ENCODE results near the gene TMEM88.

Gene TMEM88

GRCh38 chr17:7833011-7833794, 21.7 kb upstream of the TMEM88 start:
- DNase-seq (ENCODE audit: low read depth in 2 of 2): no peak

GRCh38 chr17:7833795-7834541, 20.9 kb upstream of the TMEM88 start, which contains the start of gene KDM6B:
Gene KDM6B (plus strand): TSS chr17:7834217. CDS start chr17:7845555, 11,338 bp downstream.
- DNase-seq (ENCODE audit: low read depth in 2 of 2): peak; percentile 76 to 79

- no peak for DNase-seq (ENCODE audit: low read depth in 2 of 2)
Measured at GRCh38 chr17:7834542-7834956, 20.3 kb upstream of the TMEM88 start.

GRCh38 chr17:7834957-7835813, 19.7 kb upstream of the TMEM88 start:
- peak; percentile 68 to 75 for DNase-seq (ENCODE audit: low read depth in 2 of 2)

- no peak for DNase-seq (ENCODE audit: low read depth in 2 of 2)
Measured at GRCh38 chr17:7835814-7836595, 18.9 kb upstream of the TMEM88 start.

- DNase-seq (ENCODE audit: low read depth in 2 of 2): no peak
Measured at GRCh38 chr17:7836596-7837407, 18.1 kb upstream of the TMEM88 start.

- DNase-seq (ENCODE audit: low read depth in 2 of 2): no peak
Measured at GRCh38 chr17:7837408-7838088, 17.3 kb upstream of the TMEM88 start.

GRCh38 chr17:7838090-7839075, 16.5 kb upstream of the TMEM88 start:
- DNase-seq (ENCODE audit: low read depth in 2 of 2): no peak

GRCh38 chr17:7839190-7839875, 15.5 kb upstream of the TMEM88 start:
- DNase-seq (ENCODE audit: low read depth in 2 of 2): no peak

- no peak for DNase-seq (ENCODE audit: low read depth in 2 of 2)
Measured at GRCh38 chr17:7839876-7840261, 15.0 kb upstream of the TMEM88 start.

GRCh38 chr17:7840441-7840840, 14.4 kb upstream of the TMEM88 start:
- no peak for DNase-seq (ENCODE audit: low read depth in 2 of 2)

- no peak for DNase-seq (ENCODE audit: low read depth in 2 of 2)
Measured at GRCh38 chr17:7840875-7841274, 14.0 kb upstream of the TMEM88 start.

- peak; percentile 89 to 91 for DNase-seq (ENCODE audit: low read depth in 2 of 2)
Measured at GRCh38 chr17:7841396-7841914, 13.4 kb upstream of the TMEM88 start.

GRCh38 chr17:7841915-7842379, 12.9 kb upstream of the TMEM88 start:
- DNase-seq (ENCODE audit: low read depth in 2 of 2): peak; percentile 72 to 75

- peak; percentile 84 to 95 for DNase-seq (ENCODE audit: low read depth in 2 of 2)
Measured at GRCh38 chr17:7842380-7843256, 12.2 kb upstream of the TMEM88 start.

- no peak for DNase-seq (ENCODE audit: low read depth in 2 of 2)
Measured at GRCh38 chr17:7843257-7843535, 11.7 kb upstream of the TMEM88 start.

All from stimulated activated CD8-positive, alpha-beta memory T cell treated with anti-CD3 and anti-CD28 coated beads, Interleukin-2, amount 100 ng/mL, for 1 hour (primary cell).